Activated T-cell treated with anti-CD3 and anti-CD28 coated beads, Interleukin-2, amount 50 U/mL, for 24 hours (primary cell): ENCODE measurements around the gene ANKRD2.

Source experiments
- DNase-seq: peaks from one replicate; pipeline ENCODE4 v3.0.0-alpha.2; 2020
- H3K27ac Mint-ChIP-seq: 2 replicates; pipeline ENCODE4 v1.8.0; 2020; ENCODE audit warnings: mild to moderate bottlenecking, mixed read lengths
- H3K27me3 Mint-ChIP-seq: 2 replicates; pipeline ENCODE4 v1.8.0; 2020; ENCODE audit warnings: mixed read lengths
- H3K36me3 Mint-ChIP-seq: 2 replicates; pipeline ENCODE4 v1.8.0; 2020; ENCODE audit warnings: low read depth, mixed read lengths
- H3K4me1 Mint-ChIP-seq: 2 replicates; pipeline ENCODE4 v1.8.0; 2020; ENCODE audit warnings: low read depth, mixed read lengths
- H3K4me3 Mint-ChIP-seq: 2 replicates; pipeline ENCODE4 v1.8.0; 2020; ENCODE audit warnings: mild to moderate bottlenecking, moderate library complexity, mixed read lengths
- H3K9me3 Mint-ChIP-seq: 2 replicates; pipeline ENCODE4 v1.8.0; 2020; ENCODE audit warnings: mixed read lengths

The ANKRD2 gene

GRCh38 chr10:97618285-97618684, 45.7 kb downstream of the ANKRD2 start:
- Mint-ChIP-seq H3K27me3 (no peaks in the 10 kb centered on the region), H3K4me1 (no peaks in the 10 kb centered on the region), H3K27ac (no peak overlapping the region), H3K36me3 (no peaks in the 10 kb centered on the region), H3K9me3 (no peaks in the 10 kb centered on the region), H3K4me3 (no peak overlapping the region)
- no peak for DNase-seq

- Mint-ChIP-seq H3K27ac (no peak overlapping the region), H3K9me3 (no peaks in the 10 kb centered on the region)
- DNase-seq = no peak
These were observed 46.2 kb downstream of the ANKRD2 start for GRCh38 chr10:97618733-97619132.

GRCh38 chr10:97623277-97623676, 50.7 kb downstream of the ANKRD2 start:
- Mint-ChIP-seq H3K4me1 (no peaks in the 10 kb centered on the region), H3K4me3 (no peak overlapping the region), H3K36me3 (no peaks in the 10 kb centered on the region), H3K27ac (no peak overlapping the region), H3K9me3 (no peaks in the 10 kb centered on the region), H3K27me3 (no peaks in the 10 kb centered on the region)
- DNase-seq = no peak

More at GRCh38 chr10:97618733-97619132, 46.2 kb downstream of the ANKRD2 start:
- Mint-ChIP-seq H3K36me3 (no peaks in the 10 kb centered on the region), H3K4me1 (no peaks in the 10 kb centered on the region), H3K4me3 (no peak overlapping the region), H3K27me3 (no peaks in the 10 kb centered on the region)

- H3K27me3 Mint-ChIP-seq = no peaks in the 10 kb centered on the region
These were observed 55.2 kb downstream of the ANKRD2 start for GRCh38 chr10:97627731-97628130.

GRCh38 chr10:97628228-97628627, 55.6 kb downstream of the ANKRD2 start:
- Mint-ChIP-seq H3K4me3 (no peak overlapping the region), H3K9me3 (no peaks in the 10 kb centered on the region), H3K36me3 (peaks cover 5% of the 10 kb centered on the region), H3K27ac (no peak overlapping the region), H3K27me3 (no peaks in the 10 kb centered on the region), H3K4me1 (peaks cover 9% of the 10 kb centered on the region)
- no peak for DNase-seq

More at GRCh38 chr10:97627731-97628130, 55.2 kb downstream of the ANKRD2 start:
- peaks cover under 1% of the 10 kb centered on the region for H3K36me3 Mint-ChIP-seq
- no peak overlapping the region for H3K4me3 Mint-ChIP-seq
- no peaks in the 10 kb centered on the region for H3K9me3 Mint-ChIP-seq
- DNase-seq = no peak
- H3K4me1 Mint-ChIP-seq = peaks cover 4% of the 10 kb centered on the region
- no peak overlapping the region for H3K27ac Mint-ChIP-seq

- H3K27ac Mint-ChIP-seq = no peak overlapping the region
- H3K36me3 Mint-ChIP-seq = peaks cover 9% of the 10 kb centered on the region
- H3K4me1 Mint-ChIP-seq = peaks cover 16% of the 10 kb centered on the region
- no peak overlapping the region for H3K4me3 Mint-ChIP-seq
- H3K9me3 Mint-ChIP-seq = no peaks in the 10 kb centered on the region
- no peak for DNase-seq
- H3K27me3 Mint-ChIP-seq = no peaks in the 10 kb centered on the region
These were observed 56.7 kb downstream of the ANKRD2 start for GRCh38 chr10:97629289-97629688.

- Mint-ChIP-seq H3K9me3 (no peaks in the 10 kb centered on the region), H3K4me1 (peaks cover 16% of the 10 kb centered on the region), H3K27me3 (no peaks in the 10 kb centered on the region), H3K4me3 (no peak overlapping the region), H3K36me3 (peaks cover 9% of the 10 kb centered on the region), H3K27ac (no peak overlapping the region)
- DNase-seq = no peak
These were observed 58.5 kb downstream of the ANKRD2 start for GRCh38 chr10:97631098-97631497.

- Mint-ChIP-seq H3K4me3 (peak within 1 kb of the TSS; percentile 99), H3K9me3 (no peaks in the 10 kb centered on the region), H3K36me3 (peaks cover 9% of the 10 kb centered on the region), H3K27me3 (no peaks in the 10 kb centered on the region), H3K27ac (peak within 1 kb of the TSS; percentile 94), H3K4me1 (peaks cover 16% of the 10 kb centered on the region)
- peak; percentile 92 for DNase-seq
These were observed 60.6 kb downstream of the ANKRD2 start, which contains the start of gene MORN4 for GRCh38 chr10:97632949-97633884. MORN4 (minus strand) TSS chr10:97633500; CDS start chr10:97619653, 13,847 bp downstream.
